SH-SY5Y (cell line): ENCODE data around the gene ZMYND15.

Experiments
- GATA2 ChIP-seq: IDR thresholded peaks from 2 replicates; pipeline ENCODE4 v1.6.1; 2011; ENCODE audit warnings: mild to moderate bottlenecking, low read depth, low read length
- GATA3 ChIP-seq: IDR thresholded peaks from 2 replicates; pipeline ENCODE4 v1.6.1; 2011; ENCODE audit warnings: low read depth, mild to moderate bottlenecking, low read length, moderate library complexity

DNA sequence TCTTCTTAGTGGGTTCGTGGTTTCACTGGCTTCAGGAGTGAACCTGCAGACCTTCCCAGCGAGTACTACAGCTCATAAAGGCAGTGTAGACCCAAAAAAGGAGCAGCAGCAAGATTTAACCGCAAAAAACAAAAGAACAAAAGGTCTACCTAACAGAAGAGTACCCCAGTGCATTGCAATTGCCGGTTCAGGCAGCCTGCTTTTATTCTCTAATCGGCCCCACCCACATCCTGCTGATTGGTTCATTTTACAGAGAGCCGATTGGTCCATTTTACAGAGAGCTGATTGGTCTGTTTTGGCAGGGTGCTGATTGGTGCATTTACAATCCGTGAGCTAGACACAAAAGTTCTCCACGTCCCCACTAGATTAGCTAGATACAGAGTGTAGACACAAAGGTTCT, 31.2 kb upstream of the ZMYND15 start:
- TF ChIP-seq GATA2 = no peak
- no peak for TF ChIP-seq GATA3
